ENCODE data around the gene ESPL1. TPM values are rescaled to one million over a fixed set of nuclear protein-coding genes. Genes with fewer than 3 reads are reported as not detected.
"Not testable (repeated sequence)": the region's sequence is repeated elsewhere in the genome, so short reads cannot be mapped to it uniquely, and the experiment has no call there.

ESPL1 gene
- total RNA-seq, 1 experiment from 2014 or later: 22.1 TPM

DNA sequence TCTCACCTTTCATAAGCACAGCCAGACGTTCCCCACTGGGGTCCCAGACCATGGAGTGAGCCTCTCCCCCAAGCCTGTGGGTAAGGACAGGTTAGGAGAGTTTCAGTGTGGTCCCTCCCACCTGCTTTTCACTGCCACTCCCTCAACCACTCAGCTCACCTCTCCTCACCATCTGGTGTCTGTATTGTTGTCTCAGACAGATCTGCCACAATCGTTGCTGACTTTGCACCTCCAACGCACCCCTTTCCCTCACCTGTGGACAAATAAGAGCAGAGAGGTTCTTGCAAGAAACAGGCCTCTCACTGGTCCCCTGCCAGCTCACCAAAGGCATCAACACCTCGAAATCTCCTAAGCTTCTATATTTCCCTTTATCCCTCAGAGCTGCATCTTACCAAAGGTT lies 40.2 kb downstream of the ESPL1 start:
- H3K9me3 ChIP-seq: no peaks in the 10 kb centered on the region
- H3K36me3 ChIP-seq: peaks cover 27% of the 10 kb centered on the region
- H3K4me3 ChIP-seq: no peak overlapping the region
- H3K27me3 ChIP-seq: no peaks in the 10 kb centered on the region
- DNase-seq: no peak

DNA sequence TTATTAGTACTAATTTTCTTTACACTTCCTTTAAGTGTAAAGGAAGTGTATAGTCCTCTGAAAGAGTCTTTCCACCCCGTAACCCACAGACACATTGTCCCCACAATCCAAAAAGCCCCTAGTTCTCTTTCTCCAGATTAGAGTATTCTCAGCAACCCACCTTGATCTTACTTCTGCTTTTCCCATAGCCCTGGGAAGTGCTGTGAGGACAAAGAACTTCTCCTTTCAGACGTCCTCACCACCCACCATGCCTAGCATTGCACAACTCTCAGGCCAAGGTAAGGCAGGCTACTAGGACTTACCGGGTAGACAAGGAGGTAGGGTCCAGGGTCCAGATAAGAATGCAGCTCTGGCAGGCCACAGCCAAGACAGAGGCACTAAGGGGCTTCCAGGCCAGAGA lies 45.9 kb downstream of the ESPL1 start:
- Histone ChIP-seq H3K4me3 (no peak overlapping the region), H3K36me3 (peaks cover 38% of the 10 kb centered on the region), H3K9me3 (no peaks in the 10 kb centered on the region), H3K27me3 (no peaks in the 10 kb centered on the region)
- DNase-seq: no peak

GRCh38 chr12:53320352-53321195 lies 52.5 kb downstream of the ESPL1 start:
- H3K27me3 ChIP-seq: no peaks in the 10 kb centered on the region
- H3K4me3 ChIP-seq: peak overlapping the region; percentile 97
- DNase-seq: no peak
- H3K9me3 ChIP-seq: no peaks in the 10 kb centered on the region
- H3K36me3 ChIP-seq: peaks cover 27% of the 10 kb centered on the region

DNA sequence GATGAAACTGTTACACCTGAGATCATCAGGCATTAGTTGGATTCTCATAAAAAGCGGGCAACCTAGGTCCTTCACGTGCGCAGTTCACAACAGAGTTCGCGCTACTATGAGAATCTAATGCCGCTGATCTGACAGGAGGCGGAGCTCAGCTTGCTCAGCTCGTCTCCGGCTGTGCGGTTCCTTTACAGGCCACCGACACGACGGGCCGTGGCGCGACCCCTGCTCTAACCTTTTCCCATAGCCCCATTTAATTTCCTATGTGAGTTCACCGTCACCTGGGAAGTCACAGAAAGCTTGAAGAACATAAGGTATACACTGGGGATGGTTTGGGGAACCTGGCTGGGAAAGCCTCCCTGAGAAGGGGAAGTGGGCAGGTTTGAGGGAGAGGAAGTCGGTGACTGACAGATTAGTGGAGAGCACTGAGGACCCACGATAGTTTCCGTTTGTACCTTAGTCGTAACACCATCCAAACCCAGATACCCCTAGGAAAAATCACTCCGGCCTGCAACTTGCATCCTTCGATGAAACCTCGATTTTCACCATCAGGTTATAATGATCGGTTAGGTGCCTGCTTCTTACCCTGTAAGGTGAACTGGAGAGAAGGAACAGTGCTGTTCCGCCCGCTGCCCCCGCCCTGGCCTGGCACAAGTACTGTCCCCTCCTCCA lies 56.1 kb downstream of the ESPL1 start:
- peak overlapping the region; percentile 87 for H3K4me3 ChIP-seq
- no peak for DNase-seq
- H3K36me3 ChIP-seq: peaks cover 6% of the 10 kb centered on the region; the same call in 1 of the 2 replicates
- H3K27me3 ChIP-seq: no peaks in the 10 kb centered on the region
- H3K9me3 ChIP-seq: no peaks in the 10 kb centered on the region

DNA sequence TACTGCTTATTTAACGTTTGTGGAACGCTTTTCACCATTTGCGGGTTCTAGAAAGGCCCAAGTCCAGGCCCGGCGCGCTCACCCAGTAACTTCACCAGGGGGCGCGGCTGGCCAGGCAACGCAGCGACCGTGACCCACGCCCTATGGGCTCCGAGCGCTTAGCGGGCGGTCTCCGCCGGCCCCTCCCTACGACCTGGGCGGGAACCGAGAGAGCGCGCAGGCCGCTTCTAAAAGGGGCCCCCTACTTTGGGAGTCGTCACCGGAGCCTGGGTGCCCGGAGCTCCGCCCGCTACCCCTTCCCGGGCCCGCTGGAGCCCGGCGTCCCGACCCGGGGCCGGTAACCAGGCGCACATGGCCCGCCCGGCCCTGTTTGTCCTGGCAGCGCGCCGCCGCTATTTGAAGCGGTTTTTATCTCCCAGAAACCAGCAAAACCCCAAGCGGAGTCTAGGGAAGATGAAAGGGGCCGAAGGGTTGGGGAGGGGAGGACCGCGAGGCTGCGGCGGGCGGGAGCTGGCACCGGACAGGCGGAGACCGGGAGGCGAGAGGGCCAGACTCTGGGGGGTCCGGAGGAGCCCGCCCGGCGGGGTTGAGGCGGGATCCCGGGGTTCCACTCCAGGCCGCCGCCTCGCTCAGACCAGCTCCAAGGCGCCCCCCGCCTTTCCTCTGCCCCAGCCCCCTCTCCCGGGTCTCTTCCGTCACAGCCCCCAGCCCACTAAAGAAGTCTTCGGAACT lies 56.8 kb downstream of the ESPL1 start:
- peak; percentile 96 for DNase-seq
- peak overlapping the region; percentile 87 for H3K4me3 ChIP-seq
- no peaks in the 10 kb centered on the region for H3K9me3 ChIP-seq

DNA sequence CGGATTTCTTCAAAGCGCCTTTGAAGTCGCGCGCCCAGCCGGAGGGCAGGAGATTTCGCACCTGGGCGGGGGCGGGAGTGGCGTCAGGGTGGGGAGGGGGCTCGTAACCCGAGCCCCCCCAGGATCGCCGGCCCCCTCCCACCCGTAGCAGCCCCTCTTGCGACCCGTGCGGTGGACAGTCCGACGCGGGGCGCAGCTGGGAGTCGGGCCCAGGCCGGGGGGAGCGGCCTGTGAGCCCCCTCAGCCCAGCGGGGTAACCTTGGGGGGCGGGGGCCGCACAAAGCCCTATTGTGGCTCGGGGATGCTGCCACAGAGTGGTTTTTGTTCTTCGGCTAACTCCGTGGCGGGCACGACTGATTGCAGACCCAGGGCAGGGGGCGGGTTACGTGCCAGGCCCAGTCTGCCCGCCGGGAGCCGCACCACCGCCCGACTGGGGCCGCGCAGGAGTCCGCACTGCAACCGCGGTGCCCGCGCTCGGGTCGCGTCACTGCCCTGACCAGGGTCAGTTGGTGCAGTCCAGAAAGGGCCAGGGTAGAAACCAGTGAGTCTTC lies 57.5 kb downstream of the ESPL1 start:
- Histone ChIP-seq H3K36me3 (peaks cover 2% of the 10 kb centered on the region; the same call in 1 of the 2 replicates), H3K9me3 (no peaks in the 10 kb centered on the region), H3K27me3 (no peaks in the 10 kb centered on the region), H3K4me3 (peak overlapping the region; percentile 87)
- peak; percentile 60 for DNase-seq

More for the DNA sequence above, 56.8 kb downstream of the ESPL1 start:
- Histone ChIP-seq H3K36me3 (peaks cover 5% of the 10 kb centered on the region; the same call in 1 of the 2 replicates), H3K27me3 (no peaks in the 10 kb centered on the region)

DNA sequence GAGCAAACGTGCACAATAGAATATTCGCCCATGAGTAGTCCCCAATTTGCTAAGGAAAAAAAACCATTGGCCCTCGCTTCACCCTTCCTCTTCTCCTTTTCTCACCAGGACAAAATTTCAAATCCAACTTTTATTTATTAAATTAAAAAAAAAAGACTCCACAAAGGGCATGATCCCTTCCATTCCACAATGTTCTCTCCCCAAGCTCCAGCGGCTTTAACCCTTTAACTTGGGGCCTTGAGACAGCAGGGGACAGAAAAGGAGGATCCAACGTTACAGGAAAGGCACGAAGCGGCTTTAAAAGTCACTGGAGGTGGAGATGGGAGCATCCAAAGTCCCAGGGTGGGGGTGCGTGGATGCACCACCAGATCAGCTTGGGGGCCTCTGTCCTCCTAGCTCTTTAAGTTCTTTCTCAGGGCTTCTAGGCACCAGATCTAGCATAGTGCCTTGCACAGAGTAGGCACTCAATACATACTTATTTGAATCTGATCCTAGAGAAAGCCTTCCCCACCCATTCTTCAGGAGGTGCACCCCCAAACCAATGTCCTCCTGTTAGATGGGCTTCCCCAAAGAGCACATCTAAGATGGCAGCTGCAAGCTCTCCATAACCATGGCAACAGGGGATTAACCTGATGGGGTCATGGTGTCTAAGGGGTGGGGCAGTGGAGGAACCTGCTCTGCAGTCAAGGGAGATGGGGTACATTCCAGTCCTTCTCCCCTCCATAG lies 58.5 kb downstream of the ESPL1 start:
- H3K27me3 ChIP-seq: no peaks in the 10 kb centered on the region
- H3K9me3 ChIP-seq: no peaks in the 10 kb centered on the region
- H3K36me3 ChIP-seq: 0 out of 2 replicates have a peak, but pooled peaks cover 2% of the 10 kb centered on the region
- DNase-seq: no peak
- no peak overlapping the region for H3K4me3 ChIP-seq

DNA sequence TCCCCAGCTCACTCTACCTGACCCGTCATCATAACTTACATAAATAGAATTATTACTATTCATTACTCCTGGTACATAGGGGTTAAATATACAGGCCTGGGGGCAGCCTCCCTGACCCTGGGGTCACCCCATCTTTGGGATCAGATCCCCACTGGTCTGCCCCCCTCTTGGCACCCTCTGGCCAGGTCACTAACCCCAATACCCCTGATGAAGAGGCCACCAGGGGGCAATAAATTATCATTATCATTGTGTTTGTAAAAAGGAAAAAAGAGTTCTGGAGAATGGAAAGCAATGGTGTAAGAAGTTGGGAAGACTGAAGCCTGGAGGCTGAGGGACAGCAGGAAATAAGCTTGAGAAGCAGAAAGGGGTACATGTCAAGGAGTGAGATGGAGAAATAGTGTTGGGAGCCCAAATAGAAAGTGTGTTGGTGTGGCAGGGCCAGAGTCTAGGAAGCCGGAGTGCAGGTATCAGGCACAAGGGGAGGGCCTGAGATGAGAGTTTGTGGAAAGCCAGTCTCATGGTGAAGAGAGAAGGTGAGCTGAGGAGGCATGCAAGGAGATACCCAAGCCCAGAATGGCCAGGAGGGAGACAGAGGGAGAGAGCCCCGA lies 59.4 kb downstream of the ESPL1 start:
- no peak overlapping the region for H3K4me3 ChIP-seq
- H3K36me3 ChIP-seq: 0 out of 2 replicates have a peak, but pooled peaks cover 2% of the 10 kb centered on the region
- no peak for DNase-seq
- no peaks in the 10 kb centered on the region for H3K9me3 ChIP-seq
- H3K27me3 ChIP-seq: no peaks in the 10 kb centered on the region

GRCh38 chr12:53328043-53328435 lies 59.9 kb downstream of the ESPL1 start:
- Histone ChIP-seq H3K36me3 (0 out of 2 replicates have a peak, but pooled peaks cover 2% of the 10 kb centered on the region), H3K9me3 (no peaks in the 10 kb centered on the region), H3K27me3 (no peaks in the 10 kb centered on the region), H3K4me3 (no peak overlapping the region)
- no peak for DNase-seq

DNA sequence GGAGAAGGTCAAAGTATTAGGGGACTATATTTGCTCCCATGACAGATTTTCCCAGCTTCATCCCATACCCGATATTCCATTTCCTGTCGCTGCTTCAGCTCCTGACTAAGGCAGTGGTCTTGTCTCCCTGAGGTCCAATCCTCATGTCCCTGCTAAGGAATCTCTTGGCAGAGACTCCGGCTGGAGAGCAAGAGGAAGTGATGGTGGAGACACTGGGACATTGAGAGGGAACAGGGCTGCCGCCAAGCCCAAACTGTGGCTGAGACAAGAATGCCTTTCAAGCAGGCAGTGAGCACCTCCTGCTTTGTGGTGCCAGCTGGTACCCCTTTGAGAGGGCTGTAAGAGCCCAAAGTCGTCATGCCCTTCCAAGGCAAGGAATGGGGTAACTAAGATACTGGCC lies 62.6 kb downstream of the ESPL1 start:
- no peak for DNase-seq
- Histone ChIP-seq H3K27me3 (no peaks in the 10 kb centered on the region), H3K9me3 (no peaks in the 10 kb centered on the region), H3K4me3 (no peak overlapping the region), H3K36me3 (no peaks in the 10 kb centered on the region)

GRCh38 chr12:53332339-53332738 lies 64.2 kb downstream of the ESPL1 start:
- not testable (repeated sequence) for H3K27me3 ChIP-seq, H3K4me3 ChIP-seq, DNase-seq, H3K9me3 ChIP-seq, H3K36me3 ChIP-seq

DNA sequence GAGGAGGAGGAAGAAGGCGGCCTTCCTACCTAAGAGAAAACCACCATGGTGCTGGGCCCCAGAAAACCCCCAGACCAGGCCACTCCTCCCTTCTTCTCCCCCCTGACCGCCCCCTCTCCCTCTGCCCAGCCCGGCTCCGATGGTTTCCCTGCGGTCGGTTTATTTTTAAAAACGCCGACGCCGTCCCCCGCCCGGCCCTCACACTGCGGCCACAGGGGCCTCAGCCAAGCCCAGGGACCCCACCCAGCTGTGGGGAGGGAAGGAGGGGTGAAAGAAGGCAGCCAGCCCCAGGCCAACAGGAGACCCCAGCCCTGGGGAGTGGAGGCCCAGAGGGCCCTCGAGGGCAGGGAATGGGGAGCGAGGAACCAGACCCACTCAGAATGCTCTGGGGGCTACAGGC lies 64.6 kb downstream of the ESPL1 start:
- H3K27me3 ChIP-seq: no peaks in the 10 kb centered on the region; the same call in 1 of the 2 replicates
- H3K9me3 ChIP-seq: no peaks in the 10 kb centered on the region
- H3K4me3 ChIP-seq: no peak overlapping the region
- H3K36me3 ChIP-seq: no peaks in the 10 kb centered on the region
- DNase-seq: no peak

DNA sequence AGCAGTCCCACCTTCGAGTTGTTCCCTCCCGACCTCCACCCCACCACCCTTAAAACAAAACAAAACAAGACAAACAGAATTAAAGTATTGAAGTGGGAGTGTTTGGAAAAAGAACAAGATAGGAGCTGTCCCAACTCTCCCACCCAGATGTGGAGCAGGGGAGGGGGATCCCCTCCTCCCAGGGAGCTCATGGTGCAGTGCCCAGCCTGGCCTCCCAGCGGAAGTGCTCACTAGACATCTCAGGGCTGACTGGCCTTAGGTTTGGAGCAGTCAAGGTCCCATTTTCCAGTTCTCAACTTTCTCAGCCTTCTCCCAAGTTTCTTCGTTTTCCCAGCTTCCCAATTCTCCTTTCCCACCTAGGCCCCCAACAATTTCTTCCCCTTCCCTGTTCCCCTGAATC lies 65.2 kb downstream of the ESPL1 start:
- Histone ChIP-seq H3K27me3 (no peaks in the 10 kb centered on the region; the same call in 1 of the 2 replicates), H3K4me3 (no peak overlapping the region), H3K36me3 (no peaks in the 10 kb centered on the region), H3K9me3 (no peaks in the 10 kb centered on the region)
- no peak for DNase-seq

GRCh38 chr12:53333845-53334244 lies 65.7 kb downstream of the ESPL1 start:
- no peaks in the 10 kb centered on the region for H3K9me3 ChIP-seq
- H3K4me3 ChIP-seq: no peak overlapping the region
- DNase-seq: no peak
- H3K36me3 ChIP-seq: no peaks in the 10 kb centered on the region
- H3K27me3 ChIP-seq: peaks cover 2% of the 10 kb centered on the region; the same call in 1 of the 2 replicates

DNA sequence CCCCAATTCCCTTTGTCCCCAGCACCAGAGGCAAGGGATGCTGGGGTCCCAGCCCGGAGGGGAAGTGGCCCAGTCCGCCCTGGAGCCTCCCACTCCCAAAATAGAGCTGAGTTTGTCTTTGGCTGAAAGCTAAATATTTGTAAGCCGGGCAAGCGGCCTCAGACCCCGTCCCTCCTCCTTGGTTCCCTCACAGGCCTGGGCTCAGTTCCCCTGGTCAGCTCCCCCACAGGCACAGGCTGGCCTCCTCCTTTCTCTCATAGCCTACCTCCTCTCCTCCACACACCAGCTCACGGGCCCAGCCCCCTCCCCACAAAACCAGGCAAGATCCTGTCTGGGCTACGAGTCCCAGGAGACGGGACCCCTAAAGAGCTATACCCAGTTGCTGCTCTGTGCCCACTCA lies 66.7 kb downstream of the ESPL1 start:
- Histone ChIP-seq H3K27me3 (peaks cover 2% of the 10 kb centered on the region; the same call in 1 of the 2 replicates), H3K36me3 (no peaks in the 10 kb centered on the region), H3K4me3 (no peak overlapping the region), H3K9me3 (no peaks in the 10 kb centered on the region)
- DNase-seq: no peak

GRCh38 chr12:53336181-53336681 lies 68.1 kb downstream of the ESPL1 start, which contains the start of gene SP7:
TSS of gene SP7 (minus strand) at chr12:53336354. CDS start at chr12:53335646, 708 bp downstream.
- Histone ChIP-seq H3K36me3 (no peaks in the 10 kb centered on the region), H3K4me3 (no peak within 1 kb of the TSS), H3K27me3 (peaks cover 2% of the 10 kb centered on the region; the same call in 1 of the 2 replicates), H3K9me3 (no peaks in the 10 kb centered on the region)
- no peak for DNase-seq

All from MG63 (cell line).